GM15510 (cell line): ENCODE data around the gene SLBP.

Experiments used
- POLR2A ChIP-seq: IDR thresholded peaks from 3 replicates; pipeline ENCODE4 v1.6.1; 2011; ENCODE audit warnings: borderline replicate concordance; ENCODE audit not compliant: insufficient read length; ENCODE audit errors: extremely low read depth

The SLBP gene

DNA sequence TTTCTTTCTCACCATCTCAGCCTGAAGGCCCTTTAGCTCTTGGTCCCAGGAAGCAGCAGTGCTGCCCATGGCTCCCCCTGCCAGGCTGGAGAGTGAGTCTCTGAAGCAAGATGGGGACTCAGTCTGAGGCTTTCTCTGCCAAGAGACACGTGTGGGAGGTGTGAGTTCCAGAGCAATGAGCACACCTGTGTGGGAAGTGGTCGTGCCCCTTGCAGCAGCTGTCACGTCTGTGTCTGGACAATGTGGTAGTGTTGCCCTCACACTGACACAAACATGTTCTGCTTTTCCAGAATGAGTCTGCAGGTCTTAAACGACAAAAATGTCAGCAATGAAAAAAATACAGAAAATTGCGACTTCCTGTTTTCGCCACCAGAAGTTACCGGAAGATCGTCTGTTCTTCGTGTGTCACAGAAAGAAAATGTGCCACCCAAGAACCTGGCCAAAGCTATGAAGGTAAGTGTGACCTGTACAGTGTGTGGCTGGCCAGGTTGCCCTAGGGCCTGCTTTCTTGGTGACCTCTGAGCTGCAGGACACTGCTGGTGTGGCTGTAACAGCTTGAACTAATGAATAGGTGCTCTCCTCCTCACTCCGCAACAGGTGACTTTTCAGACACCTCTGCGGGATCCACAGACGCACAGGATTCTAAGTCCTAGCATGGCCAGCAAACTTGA lies 11.1 kb upstream of the SLBP start:
- no peak for TF ChIP-seq POLR2A

DNA sequence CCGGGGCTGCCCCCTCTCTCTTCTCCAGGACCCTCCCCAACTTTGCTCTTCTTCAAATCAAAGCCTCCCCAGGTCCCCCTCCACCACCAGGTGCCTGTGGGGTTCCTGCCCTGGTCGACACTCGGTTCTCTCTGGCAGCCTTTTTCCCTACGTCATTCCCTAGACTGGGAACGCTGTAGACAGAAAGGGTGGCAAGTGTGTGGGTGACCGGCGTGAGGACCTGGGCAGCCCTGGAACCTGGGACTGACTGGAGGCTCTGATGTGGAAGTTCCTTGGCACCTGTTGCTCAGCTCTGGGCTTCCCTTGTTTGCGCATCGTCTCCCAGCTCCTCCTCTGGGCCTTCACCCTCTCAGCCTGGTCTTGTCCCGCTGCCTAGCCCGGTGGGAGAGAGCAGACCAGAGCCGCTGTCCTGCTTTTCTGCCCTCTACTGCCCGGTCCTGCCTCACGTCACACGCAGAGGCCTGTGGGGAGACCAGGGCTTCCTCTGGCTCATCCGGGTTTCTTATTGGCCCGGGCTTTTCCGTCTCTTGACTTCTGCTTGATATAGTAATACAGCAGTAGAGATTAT lies 10.5 kb upstream of the SLBP start:
- TF ChIP-seq POLR2A = no peak

- TF ChIP-seq POLR2A = no peak
These were observed 9.8 kb upstream of the SLBP start for GRCh38 chr4:1721666-1722550.

DNA sequence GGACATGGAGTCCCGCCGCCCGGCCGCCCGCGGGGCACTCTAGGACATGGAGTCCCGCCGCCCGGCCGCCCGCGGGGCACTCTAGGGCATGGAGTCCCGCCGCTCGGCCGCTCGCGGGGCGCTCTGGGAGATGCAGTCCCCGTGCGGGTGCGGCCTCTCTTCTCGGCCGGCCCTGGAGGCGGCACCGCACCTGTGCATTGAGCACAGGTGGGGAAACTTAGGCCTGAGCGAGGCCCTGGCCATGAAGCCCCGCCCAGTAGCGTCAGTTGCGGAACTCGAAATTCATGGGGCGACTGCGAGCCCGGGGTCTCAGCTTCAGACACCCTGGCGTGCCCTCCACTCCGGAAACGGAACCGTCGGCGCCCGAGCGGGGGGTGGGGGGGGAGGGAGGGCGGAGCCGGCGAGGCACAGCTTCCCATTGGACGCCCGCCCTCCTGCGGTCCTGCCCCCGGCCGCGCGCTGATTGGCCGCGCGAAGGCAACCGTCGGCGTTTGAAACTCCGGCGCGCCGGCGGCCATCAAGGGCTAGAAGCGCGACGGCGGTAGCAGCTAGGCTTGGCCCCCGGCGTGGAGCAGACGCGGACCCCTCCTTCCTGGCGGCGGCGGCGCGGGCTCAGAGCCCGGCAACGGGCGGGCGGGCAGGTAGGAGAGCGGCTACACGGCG lies 9.0 kb upstream of the SLBP start, which contains the start of the genes TACC3 and TMEM129:
Gene TACC3 (plus strand): TSS at position 519 of the 663 bp plus-strand sequence. CDS start 1,901 bp downstream, outside the sequence.
Gene TMEM129 (minus strand): TSS at position 321 of the 663 bp plus-strand sequence. CDS start 486 bp downstream, outside the sequence.
- peak; percentile 59 for TF ChIP-seq POLR2A

GRCh38 chr4:1720163-1720983 lies 8.3 kb upstream of the SLBP start:
- TF ChIP-seq POLR2A = peak; percentile 64

DNA sequence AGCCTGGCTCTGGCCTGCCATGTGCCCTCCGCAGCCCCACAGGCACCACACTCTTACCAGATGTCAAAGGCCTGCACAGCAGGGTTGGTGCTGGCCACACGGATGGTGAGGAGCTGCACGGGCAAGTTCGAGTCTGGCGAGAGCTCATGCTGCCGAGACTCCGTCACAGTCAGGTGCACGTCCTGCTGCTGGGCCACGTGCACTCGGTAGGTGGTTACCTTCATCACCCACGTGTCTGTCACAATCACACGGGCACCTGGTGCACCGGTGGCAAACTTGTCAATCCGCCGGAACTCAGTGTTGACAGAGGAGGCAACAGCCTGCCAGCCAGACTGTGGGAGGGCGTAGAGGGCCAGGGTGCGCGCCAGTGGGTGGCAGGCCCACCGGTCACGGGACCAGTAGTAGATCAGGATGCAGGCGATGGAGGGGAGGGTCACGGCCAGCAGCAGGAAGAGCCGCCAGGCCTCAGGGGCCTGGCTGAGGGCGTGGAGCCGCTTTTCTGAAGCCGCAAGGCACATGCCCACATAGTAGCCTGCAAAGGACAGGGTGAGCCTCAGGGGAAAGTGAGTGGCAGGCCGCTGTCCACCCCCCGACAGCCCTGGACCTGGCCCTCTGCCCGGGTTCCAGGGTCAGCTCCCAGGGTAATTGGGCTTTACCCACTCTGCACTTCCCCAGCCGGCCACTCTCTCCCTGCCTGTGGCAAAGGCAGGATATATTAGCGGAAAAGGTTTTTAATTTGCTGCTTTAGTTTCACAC lies 6.2 kb upstream of the SLBP start:
- no peak for TF ChIP-seq POLR2A

GRCh38 chr4:1717129-1718094 lies 5.3 kb upstream of the SLBP start:
- no peak for TF ChIP-seq POLR2A

DNA sequence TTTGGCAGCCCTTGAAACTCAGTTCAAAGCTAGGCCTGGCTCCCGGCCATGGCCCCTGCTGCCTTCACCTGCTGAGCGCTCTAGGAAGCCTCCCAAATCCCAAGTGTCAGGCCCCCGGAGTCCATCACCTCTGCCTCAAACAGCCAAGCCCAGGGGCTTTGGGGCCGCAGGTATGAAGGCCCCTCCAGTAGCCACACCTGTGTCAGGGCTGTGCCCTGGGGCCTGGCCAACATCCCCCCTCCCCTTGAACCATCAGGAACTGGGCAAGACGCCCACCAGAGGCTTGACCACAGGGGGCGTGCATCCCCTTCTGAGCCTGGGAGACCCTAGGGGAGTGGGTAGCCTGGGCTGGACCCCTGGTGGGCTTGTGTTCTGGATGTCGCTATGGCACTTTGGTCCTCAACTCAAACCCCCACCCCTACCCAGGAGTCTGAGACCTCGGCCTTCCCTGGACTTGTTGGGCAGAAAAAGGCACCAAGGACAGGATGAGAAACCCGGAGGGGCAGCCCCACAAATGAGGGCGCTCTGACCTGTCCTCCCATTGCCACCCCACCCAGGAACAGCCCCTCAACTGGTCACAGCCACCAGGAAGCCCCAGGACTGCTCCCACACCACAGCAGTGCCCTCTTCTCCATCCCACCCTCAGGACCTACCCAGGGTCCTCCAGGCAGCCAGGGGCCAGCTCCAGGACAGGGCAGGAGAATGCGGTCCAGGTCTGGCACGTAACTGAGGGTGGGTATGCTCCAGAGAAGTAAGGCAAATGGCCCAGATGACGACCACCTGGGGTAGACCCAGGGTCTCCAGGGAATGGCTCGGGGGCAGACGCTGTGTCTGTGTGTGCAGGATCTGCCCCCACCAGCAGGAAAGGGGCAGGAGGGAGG lies 4.2 kb upstream of the SLBP start:
- peak; percentile 6 for TF ChIP-seq POLR2A

GRCh38 chr4:1715002-1715758 lies 3.1 kb upstream of the SLBP start:
- TF ChIP-seq POLR2A = no peak

GRCh38 chr4:1714303-1715001 lies 2.3 kb upstream of the SLBP start:
- TF ChIP-seq POLR2A = no peak
